H1 (cell line): ENCODE data around the gene ADCY6. TPM values are rescaled to one million over a fixed set of nuclear protein-coding genes. Genes with fewer than 3 reads are reported as not detected.

ENCODE experiments used
- CTCF ChIA-PET: fragments of 300-600 bp; sonication (Branson Sonifier 250); formaldehyde crosslinking; loops from one replicate; lab custom pipeline; 2021; ENCODE audit not compliant: partially characterized antibody; lab: Charles Lee
- POLR2A ChIA-PET: fragments of 300-600 bp; sonication (Branson Sonifier 250); formaldehyde crosslinking; loops from one replicate; lab custom pipeline; 2021; ENCODE audit warnings: inconsistent platforms; ENCODE audit not compliant: partially characterized antibody; lab: Charles Lee
- DNase-seq, 2 experiments: peaks; one replicate each; pipeline versions ENCODE4 v3.0.0 to v3.0.0-alpha.2; 2010 to 2022; ENCODE audit warnings: low spot score in 2 of 2, low read depth in 1 of 2, mixed read lengths in 1 of 2
- FAIRE-seq: peaks from 2 replicates; lab custom pipeline; 2011; peaks lifted over from hg19 to GRCh38; lab: Jason Lieb, UNC
- H2AFZ ChIP-seq: 2 replicates; pipeline ENCODE4 v1.8.1; 2012; ENCODE audit warnings: low read length, inconsistent platforms
- H2AK5ac ChIP-seq: 2 replicates; pipeline ENCODE4 v1.6.1; 2013; ENCODE audit warnings: low read depth, low read length
- H2BK120ac ChIP-seq: replicated peaks from 2 replicates; pipeline ENCODE3; 2013; ENCODE audit warnings: low read depth, low read length, inconsistent platforms
- H2BK12ac ChIP-seq: 2 replicates; pipeline ENCODE4 v1.6.1; 2013; ENCODE audit warnings: low read depth, low read length
- H2BK15ac ChIP-seq: 2 replicates; pipeline ENCODE4 v1.6.1; 2013; ENCODE audit warnings: low read length
- H2BK20ac ChIP-seq: 2 replicates; pipeline ENCODE4 v1.6.1; 2013; ENCODE audit warnings: low read length
- H2BK5ac ChIP-seq: 2 replicates; pipeline ENCODE4 v1.6.1; 2013; ENCODE audit warnings: low read depth, low read length
- H3K14ac ChIP-seq: 2 replicates; pipeline ENCODE4 v1.6.1; 2013; ENCODE audit warnings: inconsistent platforms; ENCODE audit not compliant: insufficient read length
- H3K18ac ChIP-seq: 2 replicates; pipeline ENCODE4 v1.6.1; 2013; ENCODE audit warnings: low read length; ENCODE audit errors: extremely low read depth
- H3K23ac ChIP-seq: 2 replicates; pipeline ENCODE4 v1.6.1; 2013; ENCODE audit warnings: inconsistent platforms; ENCODE audit not compliant: insufficient read length
- H3K23me2 ChIP-seq: 2 replicates; pipeline ENCODE4 v1.6.1; 2013; ENCODE audit warnings: low read depth, low read length
- H3K27ac ChIP-seq: 2 replicates; pipeline ENCODE4 v1.6.1; 2011; ENCODE audit warnings: low read depth, low read length, inconsistent platforms
- H3K27me3 ChIP-seq, 4 experiments: replicated peaks in 1 of 4; 1 replicate in 1 of 4; 2 replicates in 3 of 4; pipeline versions ENCODE4 v1.6.1 to v1.8.1; 2011 to 2013; ENCODE audit warnings: low read length in 3 of 4, mild to moderate bottlenecking in 3 of 4, inconsistent platforms in 2 of 4, mixed read lengths in 2 of 4, moderate library complexity in 1 of 4; ENCODE audit not compliant: control insufficient read depth in 3 of 4, insufficient read depth in 3 of 4; ENCODE audit errors: extremely low read depth in 1 of 4
- H3K36me3 ChIP-seq, 4 experiments: 2 replicates each; pipeline versions ENCODE4 v1.6.1 to v1.8.1; 2011 to 2013; ENCODE audit warnings: mild to moderate bottlenecking in 4 of 4, low read length in 3 of 4, moderate library complexity in 2 of 4, control low read depth in 1 of 4, inconsistent platforms in 1 of 4; ENCODE audit not compliant: insufficient read depth in 4 of 4, control insufficient read depth in 2 of 4
- H3K4ac ChIP-seq: replicated peaks from 2 replicates; pipeline ENCODE3; 2013; ENCODE audit warnings: low read length, low read depth, mixed read lengths, inconsistent platforms; ENCODE audit not compliant: insufficient read length
- H3K4me1 ChIP-seq, 4 experiments: replicated peaks in 1 of 4; 1 replicate in 1 of 4; 2 replicates in 3 of 4; pipeline versions ENCODE4 v1.6.1 to v1.8.1; 2011 to 2013; ENCODE audit warnings: low read length in 3 of 4, inconsistent platforms in 2 of 4, mixed read lengths in 1 of 4; ENCODE audit not compliant: insufficient read depth in 4 of 4, control insufficient read depth in 3 of 4
- H3K4me2 ChIP-seq, 2 experiments: 2 replicates each; pipeline versions ENCODE4 v1.6.1 to v1.8.1; 2011 to 2013; ENCODE audit warnings: low read depth in 2 of 2, low read length in 2 of 2, control low read depth in 1 of 2, inconsistent platforms in 1 of 2, mild to moderate bottlenecking in 1 of 2; ENCODE audit not compliant: insufficient read depth in 1 of 2
- H3K4me3 ChIP-seq, 4 experiments: fragments of 200-600, 300-600 bp in 1 of 4; sonication (generic), shearing (Covaris generic), sonication (Bioruptor Twin) in 1 of 4; 2 replicates each; pipeline versions ENCODE4 v1.5.1 to v1.8.1; 2011 to 2016; ENCODE audit warnings: low read length in 4 of 4, low read depth in 3 of 4, control low read depth in 2 of 4, inconsistent platforms in 2 of 4, mild to moderate bottlenecking in 2 of 4, mixed read lengths in 1 of 4, moderate library complexity in 1 of 4; ENCODE audit not compliant: insufficient read depth in 2 of 4; ENCODE audit errors: extremely low read depth in 1 of 4
- H3K56ac ChIP-seq: replicated peaks from 2 replicates; pipeline ENCODE3; 2013; ENCODE audit warnings: low read depth, mild to moderate bottlenecking, mixed read lengths, low read length, inconsistent platforms; ENCODE audit not compliant: insufficient read length
- H3K79me1 ChIP-seq: 2 replicates; pipeline ENCODE4 v1.6.1; 2013; ENCODE audit warnings: low read depth, low read length, control low read depth
- H3K79me2 ChIP-seq, 2 experiments: 2 replicates each; pipeline versions ENCODE4 v1.6.1 to v1.8.1; 2012 to 2013; ENCODE audit warnings: low read length in 2 of 2, mild to moderate bottlenecking in 2 of 2, inconsistent platforms in 1 of 2; ENCODE audit not compliant: insufficient read depth in 2 of 2, control insufficient read depth in 1 of 2
- H3K9ac ChIP-seq, 4 experiments: replicated peaks in 1 of 4; 1 replicate in 1 of 4; 2 replicates in 3 of 4; pipeline versions ENCODE4 v1.6.1 to v1.8.1; 2011 to 2013; ENCODE audit warnings: low read depth in 3 of 4, low read length in 3 of 4, control low read depth in 2 of 4, mild to moderate bottlenecking in 2 of 4, moderate library complexity in 2 of 4, inconsistent platforms in 1 of 4; ENCODE audit errors: extremely low read depth in 1 of 4
- H3K9me3 ChIP-seq, 2 experiments: 2 replicates each; pipeline versions ENCODE4 v1.6.1 to v1.8.1; 2012 to 2013; ENCODE audit warnings: mild to moderate bottlenecking in 2 of 2, moderate library complexity in 2 of 2, control low read depth in 1 of 2, inconsistent platforms in 1 of 2, low read depth in 1 of 2, low read length in 1 of 2, mixed read lengths in 1 of 2; ENCODE audit not compliant: insufficient read depth in 2 of 2
- H4K20me1 ChIP-seq, 2 experiments: replicated peaks in 1 of 2; 2 replicates each; pipeline versions ENCODE3 to v1.8.1; 2011 to 2013; ENCODE audit warnings: inconsistent platforms in 2 of 2, low read length in 2 of 2, mild to moderate bottlenecking in 1 of 2; ENCODE audit not compliant: insufficient read depth in 2 of 2, control insufficient read depth in 1 of 2
- H4K5ac ChIP-seq: 2 replicates; pipeline ENCODE4 v1.6.1; 2013; ENCODE audit warnings: low read length, low read depth, mixed read lengths, inconsistent platforms; ENCODE audit not compliant: insufficient read length
- H4K8ac ChIP-seq: 2 replicates; pipeline ENCODE4 v1.8.0; 2013; ENCODE audit warnings: mild to moderate bottlenecking, moderate library complexity, low read length, inconsistent platforms; ENCODE audit not compliant: insufficient read depth; ENCODE audit errors: extremely low read depth
- H4K91ac ChIP-seq: replicated peaks from 2 replicates; pipeline ENCODE3; 2013; ENCODE audit warnings: low read length, mixed read lengths, inconsistent platforms; ENCODE audit not compliant: insufficient read length
- EGR1 ChIP-seq: IDR thresholded peaks from 2 replicates; pipeline ENCODE4 v1.6.1; 2011; ENCODE audit warnings: low read depth, low read length, borderline replicate concordance
- EZH2 ChIP-seq: fragments of 200-600 bp; sonication (generic); IDR thresholded peaks from 2 replicates; pipeline ENCODE4 v1.7.1; 2012; ENCODE audit warnings: low read depth, mild to moderate bottlenecking, moderate library complexity, low read length, inconsistent platforms; ENCODE audit not compliant: severe bottlenecking
- HDAC2 ChIP-seq, 2 experiments: fragments of 300-600 bp in 1 of 2; sonication (generic) in 1 of 2; IDR thresholded peaks; 2 replicates each; pipeline ENCODE4 v1.6.1; 2011 to 2012; ENCODE audit warnings: low read depth in 2 of 2, low read length in 2 of 2, mild to moderate bottlenecking in 2 of 2, moderate library complexity in 2 of 2, borderline replicate concordance in 1 of 2, inconsistent platforms in 1 of 2
- JUN ChIP-seq: IDR thresholded peaks from 2 replicates; pipeline ENCODE4 v1.6.1; 2011; ENCODE audit warnings: low read depth, mild to moderate bottlenecking, improper control_type of control experiment, low read length
- KDM1A ChIP-seq: fragments of 200-600, 300-600 bp; sonication (generic); IDR thresholded peaks from 2 replicates; pipeline ENCODE4 v1.7.1; 2016; ENCODE audit warnings: mild to moderate bottlenecking, low read length, borderline replicate concordance
- POU5F1 ChIP-seq: IDR thresholded peaks from 2 replicates; pipeline ENCODE4 v1.6.1; 2011; ENCODE audit warnings: low read depth, mild to moderate bottlenecking, low read length, moderate library complexity
- RBBP5 ChIP-seq: IDR thresholded peaks from 2 replicates; pipeline ENCODE4 v1.7.1; 2012; ENCODE audit warnings: low read depth, mild to moderate bottlenecking, inconsistent platforms, low read length, moderate library complexity, borderline replicate concordance
- TAF1 ChIP-seq: IDR thresholded peaks from 2 replicates; pipeline ENCODE4 v1.6.1; 2011; ENCODE audit warnings: mild to moderate bottlenecking, low read depth, low read length
- TCF12 ChIP-seq: IDR thresholded peaks from 2 replicates; pipeline ENCODE4 v1.6.1; 2011; ENCODE audit warnings: low read depth, mild to moderate bottlenecking, low read length
- WGBS, 2 experiments: shearing (Covaris generic) in 1 of 2; methylation state at CpG; one replicate each; pipeline versions ENCODE4 v1.1.6 to v1.1.7; 2013 to 2015; ENCODE audit warnings: low lambda C conversion rate in 2 of 2, mixed read lengths in 2 of 2, inconsistent platforms in 1 of 2, low coverage in 1 of 2, missing lambda C conversion rate in 1 of 2; ENCODE audit not compliant: insufficient replicate concordance in 2 of 2, insufficient coverage in 1 of 2, insufficient read length in 1 of 2; ENCODE audit errors: extremely low coverage in 1 of 2, missing lambda C conversion rate in 1 of 2; 5-methylcytosine and 5-hydroxymethylcytosine counted together
- polyA plus RNA-seq, 7 experiments: library from polyadenylated mRNA; depleted of rRNA in 3 of 7; stranded (reverse) in 5 of 7; unstranded in 2 of 7; fragments of >200 nt in 5 of 7; fragments of 200-250 nt in 2 of 7; gene quantifications; 1 replicate in 5 of 7; 2 replicates in 1 of 7; 4 replicates in 1 of 7; pipeline versions ENCODE4 v1.2.1 to v1.2.3, GENCODE V29; 2011 to 2013; ENCODE audit warnings: missing spikeins in 2 of 7, mixed read lengths in 2 of 7
- total RNA-seq: library from RNA; stranded (reverse); fragmentation: NEBNext Ultra II Directional; extraction: Animal tissue kit (Norgen Biotek cat#: 25700); gene quantifications from 2 replicates; pipeline ENCODE4 v1.2.1, GENCODE V29; 2021

ADCY6 gene
- total and polyA plus RNA-seq, 2 of the 8 experiments (the other 6 are each of a cell fraction or from before 2014, with no cell fraction given), result 11.7 to 17.5 TPM

DNA sequence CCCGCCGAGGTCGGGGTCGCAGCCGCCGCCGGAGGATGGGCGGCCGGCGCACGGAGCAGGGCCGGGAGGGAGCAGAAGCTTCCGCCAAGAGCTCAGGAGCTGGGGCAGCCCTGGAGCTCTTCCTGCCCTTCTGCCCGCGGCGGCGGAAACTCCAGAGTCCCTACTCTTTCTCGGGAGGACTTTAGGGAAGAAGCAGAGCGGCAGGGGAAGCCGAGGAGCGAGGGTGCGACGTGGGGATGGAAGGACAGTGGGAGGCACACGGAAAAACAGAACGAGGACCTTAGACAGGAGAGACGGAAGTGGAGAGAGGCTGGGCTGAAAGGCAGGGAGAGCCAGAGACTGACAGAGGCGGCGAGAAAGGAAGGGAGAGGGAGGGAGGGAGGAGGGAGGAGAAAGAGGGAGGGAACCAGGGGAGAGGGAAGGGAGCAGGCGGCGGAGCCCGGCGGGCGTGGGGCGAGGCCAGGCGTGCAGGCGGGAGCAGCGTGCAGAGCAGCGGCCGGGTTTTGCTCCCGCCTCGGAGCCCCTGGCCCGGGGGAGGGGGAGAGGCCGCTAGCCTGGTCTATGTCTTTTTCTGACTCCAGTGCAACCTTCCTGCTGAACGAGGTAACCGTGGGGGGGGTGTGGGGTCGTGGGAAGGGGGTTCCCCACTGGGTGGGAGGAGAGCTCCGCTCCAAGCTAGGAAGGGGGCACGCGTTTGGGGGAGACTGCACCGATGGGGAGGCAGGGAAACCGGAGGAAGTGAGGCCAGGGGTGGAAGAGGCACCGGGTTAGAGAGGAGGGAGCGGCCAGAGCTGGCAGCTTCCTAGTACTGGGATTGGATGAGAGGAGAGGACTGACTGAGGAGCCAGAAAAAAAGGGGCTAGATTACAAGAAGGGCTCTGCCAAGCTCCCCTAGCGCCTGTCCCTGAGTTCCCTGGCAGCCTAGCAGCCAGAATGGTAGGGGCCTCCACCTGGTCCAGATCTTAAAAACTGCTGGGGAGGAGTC, 26.5 kb upstream of the ADCY6 start:
- Histone ChIP-seq H4K20me1 (peaks cover 0 to 3% of the 10 kb centered on the region in 2 experiments), H3K23ac (no peak overlapping the region), H3K27ac (no peak overlapping the region), H3K79me2 (no peaks in the 10 kb centered on the region), H3K9me3 (no peaks in the 10 kb centered on the region), H3K4me2 (peak overlapping the region; percentile 86 to 96), H2BK15ac (no peak overlapping the region; the same call in 1 of the 2 replicates), H3K79me1 (no peaks in the 10 kb centered on the region), H3K23me2 (peaks cover 34% of the 10 kb centered on the region; the same call in 1 of the 2 replicates), H3K4me1 (peaks cover 0 to 31% (median 23%) of the 10 kb centered on the region in 4 experiments; a peak in 6 of 7 replicates), H4K91ac (peak overlapping the region; percentile 45), H2BK120ac (no peak overlapping the region), H2BK20ac (no peak overlapping the region), H4K8ac (no peak overlapping the region), H3K56ac (peak overlapping the region; percentile 25), H3K18ac (peak overlapping the region; percentile 71), H2BK5ac (no peak overlapping the region), H3K27me3 (peaks cover 17 to 48% (median 42%) of the 10 kb centered on the region in 4 experiments), H2BK12ac (peak overlapping the region; percentile 75; the same call in 1 of the 2 replicates), H3K4ac (no peak overlapping the region), H3K36me3 (no peaks in the 10 kb centered on the region), H3K9ac (peak overlapping the region in 2 of 4 experiments; percentile 8 to 39; a peak in 3 of 7 replicates), H3K4me3 (peak overlapping the region; percentile 59 to 94 (median 88)), H3K14ac (no peak overlapping the region), H2AK5ac (no peak overlapping the region), H4K5ac (no peak overlapping the region), H2AFZ (peak overlapping the region; percentile 19; the same call in 1 of the 2 replicates)
- FAIRE-seq, result no peak
- peak in 1 of 2 experiments; percentile 87 for DNase-seq
- 2% methylated on average over 23 of the region's 54 CpGs; no CpG with 5 or more reads in 1 of the 2 experiments for WGBS, 2 experiments
- ChIA-PET CTCF (interaction anchor here (0.7 to 12.1 kb wide), 34 partner anchors 11 to 278 kb away, joined by 3 to 121 read pairs (median 5); partner anchors contain the start of genes ADCY6, ARF3, DDX23 and WNT1), POLR2A (interaction anchor here (0.7 to 5.5 kb wide), 16 partner anchors 8 to 316 kb away, joined by 3 to 23 read pairs (median 4); partner anchors contain the start of genes ADCY6, ARF3, DDX23 and KANSL2)
- TF ChIP-seq KDM1A (peak; percentile 79; the same call in 1 of the 2 replicates), TAF1 (0 out of 2 replicates have a peak, but pooled peaks have one; percentile 7), RBBP5 (peak; percentile 42), EGR1 (peak; percentile 83), JUN (no peak), HDAC2 (IDR thresholded peaks at IDR 0.05; ENCODE audit: borderline replicate concordance in 1 of 2, low read depth in 2 of 2, low read length in 2 of 2) (0 out of 4 replicates have a peak, but pooled peaks of 1 of the 2 experiments have one; percentile 25), TCF12 (no peak), POU5F1 (no peak), EZH2 (no peak)
